Esophagus muscularis mucosa (tissue), 4 donors: ENCODE data around the gene HES1.

ENCODE experiments used
- CTCF ChIP-seq, 3 experiments: fragments of 200-600 bp in 2 of 3; fragments of 450-650 bp in 1 of 3; sonication (generic) in 2 of 3; IDR thresholded peaks; one replicate each; pipeline ENCODE4 v1.5.1; 2017 to 2019; ENCODE audit warnings: antibody characterized with exemption in 3 of 3, mild to moderate bottlenecking in 2 of 3, moderate library complexity in 1 of 3
- EP300 ChIP-seq: sonication (generic); formaldehyde crosslinking; IDR thresholded peaks from one replicate; pipeline ENCODE4 v1.6.1; 2017; ENCODE audit warnings: antibody characterized with exemption
- POLR2A ChIP-seq: fragments of 450-650 bp; IDR thresholded peaks from one replicate; pipeline ENCODE4 v1.6.1; 2017; ENCODE audit warnings: antibody characterized with exemption, moderate library complexity, mild to moderate bottlenecking, low read depth

- TF ChIP-seq CTCF (IDR thresholded peaks at IDR 0.05), result no peak
- TF ChIP-seq EP300, result no peak
- no peak for TF ChIP-seq POLR2A
Observed at GRCh38 chr3:194174406-194174805, 38.5 kb downstream of the HES1 start.
